GM12864 (cell line): Measurements from ENCODE around the gene CCDC71L.

ENCODE experiments used
- DNase-seq: peaks from one replicate; pipeline ENCODE4 v3.0.0-alpha.2; 2011; ENCODE audit warnings: low read depth
- H3K4me3 ChIP-seq: 2 replicates; pipeline ENCODE4 v1.5.1; 2011; ENCODE audit warnings: mild to moderate bottlenecking, low read depth, low read length, control low read depth
- TF ChIP-seq, protein P1 (sequence below): IDR thresholded peaks from 2 replicates; pipeline ENCODE4 v1.5.1; 2011; ENCODE audit warnings: low read depth, mild to moderate bottlenecking, moderate library complexity, low read length, control low read depth, inconsistent platforms; ENCODE audit errors: missing control alignments

The CCDC71L gene

GRCh38 chr7:106666353-106666752, 5.4 kb upstream of the CCDC71L start:
- no peak for DNase-seq
- H3K4me3 ChIP-seq, result no peak overlapping the region
- TF ChIP-seq, protein P1, sequence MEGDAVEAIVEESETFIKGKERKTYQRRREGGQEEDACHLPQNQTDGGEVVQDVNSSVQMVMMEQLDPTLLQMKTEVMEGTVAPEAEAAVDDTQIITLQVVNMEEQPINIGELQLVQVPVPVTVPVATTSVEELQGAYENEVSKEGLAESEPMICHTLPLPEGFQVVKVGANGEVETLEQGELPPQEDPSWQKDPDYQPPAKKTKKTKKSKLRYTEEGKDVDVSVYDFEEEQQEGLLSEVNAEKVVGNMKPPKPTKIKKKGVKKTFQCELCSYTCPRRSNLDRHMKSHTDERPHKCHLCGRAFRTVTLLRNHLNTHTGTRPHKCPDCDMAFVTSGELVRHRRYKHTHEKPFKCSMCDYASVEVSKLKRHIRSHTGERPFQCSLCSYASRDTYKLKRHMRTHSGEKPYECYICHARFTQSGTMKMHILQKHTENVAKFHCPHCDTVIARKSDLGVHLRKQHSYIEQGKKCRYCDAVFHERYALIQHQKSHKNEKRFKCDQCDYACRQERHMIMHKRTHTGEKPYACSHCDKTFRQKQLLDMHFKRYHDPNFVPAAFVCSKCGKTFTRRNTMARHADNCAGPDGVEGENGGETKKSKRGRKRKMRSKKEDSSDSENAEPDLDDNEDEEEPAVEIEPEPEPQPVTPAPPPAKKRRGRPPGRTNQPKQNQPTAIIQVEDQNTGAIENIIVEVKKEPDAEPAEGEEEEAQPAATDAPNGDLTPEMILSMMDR, result no peak

DNA sequence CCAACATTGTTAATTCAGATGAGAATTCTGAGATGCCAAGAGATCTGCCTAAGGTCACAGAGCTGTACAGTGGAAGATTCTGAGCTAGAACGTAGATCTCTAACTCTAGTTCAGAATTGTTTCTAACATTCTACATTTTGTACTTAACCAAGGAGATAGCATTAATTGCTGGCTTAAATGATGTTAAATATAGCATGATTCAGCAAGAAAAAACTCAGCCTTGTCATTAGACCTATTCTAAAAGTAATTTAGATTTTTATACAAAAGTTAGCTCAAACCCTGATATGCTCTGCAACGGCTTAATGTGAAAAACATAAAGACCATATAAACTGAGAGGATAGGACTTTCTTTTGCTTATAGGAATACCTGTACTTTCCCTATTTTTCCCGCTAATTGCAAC, 3.4 kb upstream of the CCDC71L start:
- TF ChIP-seq, protein P1, result no peak
- DNase-seq, result no peak

DNA sequence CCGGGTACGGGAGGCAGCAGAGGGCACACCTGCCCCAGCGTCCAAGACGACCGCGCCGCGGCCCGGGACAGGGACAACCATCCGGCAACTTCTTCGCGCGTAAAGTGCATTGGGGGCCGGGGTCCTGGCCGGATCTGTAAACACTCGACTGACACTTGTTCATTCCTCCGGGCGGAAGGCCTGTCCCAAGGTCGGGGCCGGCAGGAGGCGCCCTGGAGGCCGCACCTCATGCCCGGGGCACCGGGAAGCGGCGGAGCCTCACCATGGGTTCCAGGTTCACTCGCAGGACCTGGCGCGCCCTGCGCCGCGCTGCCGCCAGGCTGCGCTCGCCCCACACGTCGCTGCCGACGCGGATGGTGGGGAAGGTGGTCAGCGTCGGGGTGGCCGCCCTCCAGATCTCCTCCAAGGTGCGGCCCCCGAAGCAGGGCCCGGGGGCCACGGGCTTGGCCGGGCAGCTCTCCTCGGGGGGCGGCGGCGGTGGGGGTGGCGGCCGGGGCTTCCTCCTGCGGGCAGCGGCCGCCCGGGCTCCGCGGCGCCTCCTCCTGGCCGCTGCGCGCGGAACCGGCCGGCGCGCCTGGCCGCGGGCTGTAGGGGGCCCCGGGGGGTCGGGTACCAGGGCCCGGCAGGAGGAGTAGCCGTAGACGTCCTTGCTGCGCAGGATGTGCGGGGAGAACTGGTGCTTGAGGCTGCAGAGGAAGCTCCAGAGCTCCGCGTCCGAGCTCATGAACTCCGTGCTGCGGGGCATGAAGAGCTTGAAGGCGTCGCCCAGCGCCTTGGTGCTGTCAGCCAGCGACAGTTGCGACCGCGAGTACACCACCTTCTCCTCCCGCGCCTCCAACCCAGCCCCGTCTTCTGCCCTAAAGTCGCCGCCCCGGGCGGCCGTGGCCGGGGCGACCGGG, 746 bp downstream of the CCDC71L start:
- peak; percentile 56 for DNase-seq
- TF ChIP-seq, protein P1, result peak; percentile 94
- H3K4me3 ChIP-seq, result peak overlapping the region; percentile 98

More for the DNA sequence above, 3.4 kb upstream of the CCDC71L start:
- H3K4me3 ChIP-seq, result no peak overlapping the region

GRCh38 chr7:106659166-106659962, 1.6 kb downstream of the CCDC71L start:
- H3K4me3 ChIP-seq, result peak overlapping the region; percentile 98
- DNase-seq, result no peak
- TF ChIP-seq, protein P1, result no peak

DNA sequence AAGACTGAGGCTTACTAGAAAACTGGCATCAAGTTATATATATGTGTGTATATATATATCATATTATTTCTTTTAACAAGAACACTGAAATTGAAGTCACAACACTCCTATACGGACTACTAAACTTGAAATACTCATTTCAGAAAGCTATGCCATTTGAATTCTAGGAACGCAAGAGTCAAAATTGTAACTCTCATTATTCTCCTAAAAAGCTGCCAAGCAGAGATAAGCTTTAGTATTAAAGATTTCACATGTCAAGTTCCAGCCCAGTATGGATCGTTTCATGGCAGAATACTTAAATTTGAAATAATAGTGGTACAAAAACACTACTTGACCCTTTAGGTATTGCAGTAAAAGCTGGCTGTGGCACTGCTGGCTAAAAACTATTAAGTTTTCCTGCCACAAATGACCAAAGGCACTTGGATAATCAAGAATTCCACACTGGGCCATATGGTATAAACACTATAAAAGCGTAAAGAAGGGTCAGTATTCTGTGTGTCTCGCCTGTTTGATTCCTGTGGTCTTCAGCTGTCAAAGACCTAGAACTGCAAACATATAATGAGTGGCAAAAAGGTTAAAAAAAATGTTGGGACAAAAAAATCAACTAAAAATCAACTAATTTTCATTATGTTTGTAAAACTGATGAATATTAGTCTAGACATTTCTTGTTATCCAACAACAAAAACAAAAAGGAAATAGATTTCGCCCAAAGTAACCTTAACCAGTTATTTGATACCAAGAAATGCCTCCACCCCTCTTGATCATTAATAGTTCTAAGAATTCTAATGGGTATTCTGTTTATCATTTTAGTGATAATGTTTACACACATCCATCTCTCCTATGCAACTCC, 2.4 kb downstream of the CCDC71L start:
- no peak for DNase-seq
- TF ChIP-seq, protein P1, result no peak
- peak overlapping the region; percentile 98; the same call in 1 of the 2 replicates for H3K4me3 ChIP-seq

DNA sequence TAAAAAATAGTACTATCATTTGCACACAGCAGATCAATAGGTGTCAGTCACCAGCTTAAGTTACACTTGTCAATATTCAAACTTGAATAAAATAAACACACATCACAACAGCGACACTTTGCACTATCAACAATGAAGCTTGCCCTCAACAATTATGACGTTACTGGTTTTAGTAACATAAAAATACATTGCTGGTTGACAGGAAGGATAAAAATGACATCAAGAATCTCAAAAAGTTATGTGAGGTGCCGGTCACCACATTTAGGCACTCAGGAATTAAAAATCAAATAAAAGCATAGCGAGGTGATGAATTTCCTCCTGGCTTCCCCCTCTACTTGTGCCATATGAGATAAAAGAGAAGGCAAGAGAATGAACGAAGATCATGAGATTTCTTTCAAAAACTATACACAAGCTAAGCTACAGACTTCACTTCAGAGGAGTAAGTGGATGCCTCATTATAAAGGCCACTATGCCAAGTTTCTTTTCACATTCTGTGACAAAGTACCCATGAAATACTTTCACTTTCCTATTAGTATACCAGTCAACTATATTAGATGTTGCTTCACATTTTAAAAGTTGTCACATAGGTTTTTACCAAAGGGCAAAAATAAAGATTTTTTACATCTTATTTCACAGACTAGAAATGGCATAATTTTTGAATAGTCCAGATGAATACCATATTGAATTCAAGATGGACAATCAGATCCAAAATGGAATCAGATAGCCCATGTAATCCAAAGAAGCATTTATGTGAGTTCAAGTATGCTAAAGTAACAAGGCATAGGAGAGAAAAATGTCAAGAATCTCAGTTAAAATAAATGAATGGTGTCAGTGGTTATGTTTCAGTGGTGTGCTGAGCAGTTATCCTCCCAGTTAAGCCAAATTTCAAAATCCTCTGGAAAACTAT, 3.6 kb downstream of the CCDC71L start:
- H3K4me3 ChIP-seq, result peak overlapping the region; percentile 19; the same call in 1 of the 2 replicates
- TF ChIP-seq, protein P1, result no peak
- no peak for DNase-seq
